Left cardiac atrium (tissue), 4 donors: ENCODE measurements around the gene MEX3C. TPM values are rescaled to one million over a fixed set of nuclear protein-coding genes. Genes with fewer than 3 reads are reported as not detected.

Source experiments
- ATAC-seq, 2 donors: fragments of 200-7000 bp; cut with Tn5 transposase; one replicate each; pipeline ENCODE4 v1.9.1; 2020; ENCODE audit warnings: mild to moderate bottlenecking in 2 of 2, moderate library complexity in 2 of 2
- DNase-seq: peaks from one replicate; pipeline ENCODE4 v3.0.0-alpha.2; 2020
- intact Hi-C, 2 donors: fragments of 100-400 bp; cut with DNase I; formaldehyde crosslinking; loops; one replicate each; pipeline versions ENCODE4 v1.14.1 to v1.15.1; 2022 to 2023
- total RNA-seq, 2 donors: library from RNA; stranded (reverse); fragmentation: NEBNext Ultra II Directional; extraction: Animal tissue kit (Norgen Biotek cat#: 25700); gene quantifications; one replicate each; pipeline ENCODE4 v1.2.1, GENCODE V29; 2021
- donor health status: DM: no; HTN: yes; CAD: no.
- donor health status: DM: no; HTN: yes; CAD: no; lungs with severe emphysema.
- donor health status: DM: yes; HTN: yes; CAD: no.
- donor health status: Dilated cardiomyopathy.

Gene MEX3C
- total RNA-seq, 2 donors from 2014 or later: 18.2 to 28.4 TPM

- no peak for ATAC-seq
- no peak for DNase-seq
- intact Hi-C loops: no loop called here
These were observed 3.7 kb downstream of the MEX3C start for GRCh38 chr18:51193621-51194287.

- ATAC-seq: no peak
- DNase-seq: no peak
- intact Hi-C loops: no loop called here
These were observed 4.8 kb downstream of the MEX3C start for GRCh38 chr18:51192696-51193095.

- ATAC-seq: no peak
- DNase-seq: no peak
- intact Hi-C loops: no loop called here
These were observed 5.5 kb downstream of the MEX3C start for GRCh38 chr18:51192026-51192425.

GRCh38 chr18:51191128-51191717 is 6.3 kb downstream of the MEX3C start:
- intact Hi-C loops: no loop called here
- ATAC-seq (peak in 1 of 2 donors; percentile 14), DNase-seq (no peak)

GRCh38 chr18:51190000-51190399 is 7.5 kb downstream of the MEX3C start:
- DNase-seq: no peak
- ATAC-seq: no peak
- intact Hi-C loops: no loop called here

- intact Hi-C loops: no loop called here
- no peak for DNase-seq
- no peak for ATAC-seq
These were observed 9.3 kb downstream of the MEX3C start for GRCh38 chr18:51188024-51188701.

GRCh38 chr18:51185075-51185474 is 12.4 kb downstream of the MEX3C start:
- intact Hi-C loops: no loop called here
- ATAC-seq: peak in 1 of 2 donors; percentile 68
- no peak for DNase-seq

GRCh38 chr18:51184091-51184457 is 13.4 kb downstream of the MEX3C start:
- ATAC-seq (no peak), DNase-seq (no peak)
- intact Hi-C loops: no loop called here

- no peak for DNase-seq
- intact Hi-C loops: no loop called here
- ATAC-seq: no peak
These were observed 13.9 kb downstream of the MEX3C start for GRCh38 chr18:51183372-51184090.

- DNase-seq (no peak), ATAC-seq (no peak)
- intact Hi-C loops: no loop called here
These were observed 14.7 kb downstream of the MEX3C start for GRCh38 chr18:51182824-51183223.

GRCh38 chr18:51171625-51172259 is 25.7 kb downstream of the MEX3C start:
- DNase-seq: no peak
- no peak for ATAC-seq
- intact Hi-C loops: no loop called here

GRCh38 chr18:51171223-51171622 is 26.3 kb downstream of the MEX3C start:
- intact Hi-C loops: no loop called here
- ATAC-seq: no peak
- DNase-seq: no peak

GRCh38 chr18:51170664-51171063 is 26.8 kb downstream of the MEX3C start:
- ATAC-seq: no peak
- no peak for DNase-seq
- intact Hi-C loops: no loop called here

- ATAC-seq: no peak
- no peak for DNase-seq
- intact Hi-C loops: no loop called here
These were observed 27.8 kb downstream of the MEX3C start for GRCh38 chr18:51169731-51170130.

- intact Hi-C loops: no loop called here
- ATAC-seq: no peak
- DNase-seq: no peak
These were observed 28.4 kb downstream of the MEX3C start for GRCh38 chr18:51168960-51169662.

- no peak for DNase-seq
- intact Hi-C loops: no loop called here
- ATAC-seq: no peak
These were observed 29.3 kb downstream of the MEX3C start for GRCh38 chr18:51168026-51168742.

- ATAC-seq (no peak), DNase-seq (no peak)
- intact Hi-C loops: no loop called here
These were observed 32.2 kb downstream of the MEX3C start for GRCh38 chr18:51165296-51165695.

GRCh38 chr18:51164761-51165281 is 32.7 kb downstream of the MEX3C start:
- intact Hi-C loops: no loop called here
- ATAC-seq (no peak), DNase-seq (no peak)
